Stimulated activated CD8-positive, alpha-beta memory T cell treated with anti-CD3 and anti-CD28 coated beads, Interleukin-4, amount 100 ng/mL, for 48 hours (primary cell): ENCODE data around the gene GCNT2.

Source experiments
- DNase-seq: peaks from one replicate; pipeline ENCODE4 v3.0.0-alpha.2; 2020

GCNT2 gene

DNA sequence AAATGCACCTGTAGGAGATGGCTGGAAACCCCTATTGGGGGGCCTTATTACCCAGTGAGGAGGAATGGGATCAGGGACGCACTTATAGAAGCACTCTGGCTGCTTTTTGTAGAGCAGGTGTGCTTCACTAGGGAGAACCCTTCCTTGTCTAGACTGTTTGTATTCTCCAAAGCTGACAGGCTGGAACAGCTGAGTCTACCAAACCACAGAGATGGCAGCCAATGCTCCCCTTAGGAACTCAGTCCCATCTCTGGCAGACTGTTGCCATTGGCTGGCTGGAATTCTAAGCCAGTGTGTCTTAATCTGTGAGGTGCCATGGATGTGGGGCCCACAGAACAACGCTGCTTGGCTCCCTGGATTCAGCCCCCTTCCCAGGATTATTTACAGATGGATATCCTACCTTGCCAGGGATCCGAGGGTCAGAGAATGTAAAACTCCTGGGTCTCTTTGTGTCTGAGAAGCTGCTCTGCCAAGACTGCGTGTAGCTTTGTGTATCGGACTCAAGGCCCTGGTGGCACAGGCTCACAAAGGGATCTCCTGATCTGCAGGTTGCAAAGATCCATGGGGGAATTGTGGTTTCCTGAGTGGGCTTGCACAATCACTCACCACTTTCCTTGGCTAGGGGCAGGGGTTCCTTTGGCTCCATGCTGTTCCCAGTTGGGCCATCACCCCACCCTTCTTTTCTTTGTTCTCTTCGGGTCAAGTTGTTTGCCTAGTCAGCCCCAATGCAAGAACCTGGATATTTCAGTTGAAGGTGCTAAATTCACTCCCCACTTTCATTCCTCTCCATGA, 147.2 kb downstream of the GCNT2 start:
- DNase-seq: no peak

DNA sequence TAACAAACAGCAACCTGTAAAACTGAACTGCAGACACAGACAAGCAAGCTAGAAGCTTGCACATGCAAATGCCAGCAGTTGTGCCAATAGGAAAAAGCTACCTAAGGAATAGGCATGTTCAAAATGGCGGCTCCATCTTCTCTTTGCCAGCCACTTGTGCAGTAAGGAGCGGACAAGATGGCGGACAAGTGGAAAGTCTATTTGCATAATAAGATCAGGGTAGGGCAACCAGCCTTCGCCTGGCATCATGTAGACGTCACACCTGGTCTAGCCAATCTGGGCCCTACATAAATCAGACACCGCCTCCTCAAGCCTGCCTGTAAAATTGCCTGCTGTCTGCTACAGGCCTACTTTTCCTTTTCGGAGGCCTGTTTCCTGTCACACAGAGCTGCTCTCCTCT, 155.3 kb downstream of the GCNT2 start:
- DNase-seq: no peak

DNA sequence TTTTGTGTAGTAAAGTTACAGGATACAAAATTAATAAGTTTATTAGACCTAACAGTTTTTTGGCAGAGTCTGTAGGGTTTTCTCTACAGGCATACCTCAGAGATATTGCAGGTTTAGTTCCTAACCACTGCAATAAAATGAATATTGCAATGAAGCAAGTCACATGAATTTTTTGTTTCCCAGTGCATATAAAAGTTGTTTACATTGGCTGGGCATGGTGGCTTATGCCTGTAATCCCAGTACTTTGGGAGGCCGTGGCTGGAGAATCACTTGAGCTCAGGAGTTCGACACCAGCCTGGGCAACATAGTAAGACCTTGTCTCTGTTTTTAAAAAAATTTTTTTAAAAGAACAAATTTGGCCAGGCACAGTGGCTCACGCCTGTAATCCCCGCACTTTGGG, 157.3 kb downstream of the GCNT2 start:
- DNase-seq: no peak
